A172 (cell line): ENCODE measurements around the gene RHEB. TPM values are rescaled to one million over a fixed set of nuclear protein-coding genes. Genes with fewer than 3 reads are reported as not detected.

ENCODE experiments used
- DNase-seq: peaks from one replicate; pipeline ENCODE4 v3.0.0-alpha.2; 2015; ENCODE audit warnings: low spot score
- total RNA-seq: library from RNA; depleted of rRNA; stranded (reverse); fragments of >200 nt; shearing (Covaris generic); gene quantifications from 2 replicates; pipeline ENCODE4 v1.2.3, GENCODE V29; 2014

The RHEB gene
- total RNA-seq, 1 experiment from 2014 or later: 273 TPM

DNA sequence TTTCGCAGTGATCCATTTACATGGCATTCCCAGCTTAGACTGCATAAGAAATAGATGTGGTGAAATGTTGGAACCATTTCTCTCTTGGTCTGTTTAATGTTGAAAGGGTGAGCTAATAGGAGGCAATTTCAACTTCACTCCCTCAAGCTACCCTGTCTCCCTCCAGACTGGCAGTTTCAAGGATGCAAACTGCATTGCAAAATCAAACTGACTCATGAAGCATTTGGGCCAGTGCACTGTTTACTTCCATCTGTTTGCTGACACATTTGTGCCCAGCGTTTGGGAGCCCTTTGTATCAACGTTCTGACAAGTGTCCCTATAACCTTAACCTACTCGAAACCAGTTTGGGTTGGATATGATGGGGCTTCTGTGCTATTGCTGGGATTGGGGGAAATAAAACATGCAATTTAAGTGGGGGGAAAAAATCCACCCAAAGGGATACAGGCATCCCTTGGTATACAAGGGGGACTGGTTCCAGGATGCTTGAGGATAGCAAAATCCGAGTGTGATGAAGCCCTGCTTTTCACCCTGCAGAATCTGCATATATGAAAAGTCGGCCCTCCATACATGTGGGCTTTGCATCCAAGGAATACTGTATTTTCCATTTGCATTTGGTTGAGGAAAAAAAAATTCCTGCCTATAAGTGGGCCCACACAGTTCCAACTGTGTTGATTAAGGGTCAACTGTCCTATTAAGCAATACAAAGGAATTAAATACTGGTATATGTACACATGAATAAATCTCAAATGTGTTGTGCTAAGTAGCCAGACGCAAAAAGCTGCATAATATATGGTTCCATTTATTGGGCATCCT lies 15.6 kb downstream of the RHEB start:
- no peak for DNase-seq

DNA sequence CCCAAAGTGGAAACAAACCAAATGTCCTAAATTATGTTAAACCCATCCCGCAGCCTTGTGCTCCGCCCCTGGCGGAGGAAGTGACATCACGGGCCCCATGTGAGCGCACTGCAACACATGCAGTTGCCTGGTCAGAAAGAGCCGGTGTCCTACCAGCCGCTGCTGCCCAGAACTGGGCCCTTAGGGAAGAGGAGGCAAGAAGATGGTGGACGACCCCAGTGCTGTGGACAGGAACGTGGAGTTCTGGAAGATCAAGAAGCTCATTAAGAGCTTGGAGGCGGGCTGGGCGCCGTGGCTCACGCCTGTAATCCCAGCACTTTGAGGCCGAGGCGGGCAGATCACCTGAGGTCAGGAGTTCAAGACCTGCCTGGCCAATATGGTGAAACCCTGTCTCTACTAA lies 18.0 kb downstream of the RHEB start:
- no peak for DNase-seq

DNA sequence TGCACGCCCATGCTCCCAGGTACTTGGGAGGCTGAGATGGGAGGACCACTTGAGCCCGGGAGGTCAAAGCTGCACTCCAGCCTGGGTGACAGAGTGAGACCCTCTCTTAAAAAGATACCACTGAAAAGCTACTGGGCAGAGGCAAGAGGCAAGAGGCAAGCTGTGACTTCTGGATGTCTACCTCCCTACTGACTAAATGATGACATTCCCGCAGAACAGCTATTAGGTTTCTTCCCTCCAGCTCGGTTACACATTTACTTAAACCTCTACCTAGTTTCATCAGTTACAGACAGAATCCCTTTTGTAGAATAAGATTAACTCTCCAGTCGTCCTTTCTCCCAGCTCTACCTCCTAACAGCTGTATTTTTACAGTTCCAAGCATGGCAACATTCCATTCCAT lies 21.2 kb downstream of the RHEB start:
- DNase-seq: no peak

DNA sequence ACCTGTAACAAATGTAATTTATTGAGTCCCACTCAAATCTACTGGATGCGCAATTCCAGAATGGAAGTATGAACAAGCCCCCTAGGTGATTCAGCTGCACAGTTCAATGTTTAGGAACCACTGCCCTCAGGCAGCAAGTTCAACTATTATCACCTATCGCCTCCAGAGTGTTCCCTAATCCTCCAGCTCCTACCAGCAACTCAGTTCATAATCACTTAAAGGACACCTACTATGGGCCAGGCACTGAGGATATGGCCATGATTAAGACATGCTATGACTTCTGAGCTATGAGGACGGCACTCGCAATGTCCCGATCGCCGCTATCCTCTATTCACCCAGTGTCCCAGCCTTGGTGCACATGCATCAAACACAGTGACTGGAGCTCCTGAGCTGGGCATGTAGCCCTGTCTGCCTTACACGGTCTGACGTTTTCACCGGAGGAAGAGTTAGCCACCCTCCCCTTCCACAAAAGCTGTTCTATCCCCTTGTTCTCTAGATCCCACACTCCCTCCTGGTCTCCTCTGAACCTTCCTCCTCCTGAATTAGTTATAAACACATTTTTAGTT lies 22.3 kb downstream of the RHEB start:
- no peak for DNase-seq

DNA sequence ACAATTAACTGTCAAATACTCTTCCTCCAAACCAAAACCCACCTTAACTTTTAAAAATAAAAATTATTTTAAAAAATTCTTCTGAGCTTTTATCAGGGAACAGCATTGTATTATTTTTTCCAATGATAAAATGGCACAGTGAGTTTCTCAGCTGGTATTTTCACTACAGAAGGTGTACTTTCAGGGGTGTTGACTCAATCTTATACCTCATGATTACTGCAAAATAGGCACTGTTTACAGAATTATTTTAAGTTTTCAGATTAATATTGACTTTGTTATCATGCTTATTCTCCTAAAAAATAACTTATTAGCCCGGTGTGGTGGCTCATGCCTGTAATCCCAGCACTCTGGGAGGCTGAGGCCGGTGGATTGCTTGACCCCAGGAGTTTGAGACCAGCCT lies 24.3 kb downstream of the RHEB start:
- DNase-seq: no peak

DNA sequence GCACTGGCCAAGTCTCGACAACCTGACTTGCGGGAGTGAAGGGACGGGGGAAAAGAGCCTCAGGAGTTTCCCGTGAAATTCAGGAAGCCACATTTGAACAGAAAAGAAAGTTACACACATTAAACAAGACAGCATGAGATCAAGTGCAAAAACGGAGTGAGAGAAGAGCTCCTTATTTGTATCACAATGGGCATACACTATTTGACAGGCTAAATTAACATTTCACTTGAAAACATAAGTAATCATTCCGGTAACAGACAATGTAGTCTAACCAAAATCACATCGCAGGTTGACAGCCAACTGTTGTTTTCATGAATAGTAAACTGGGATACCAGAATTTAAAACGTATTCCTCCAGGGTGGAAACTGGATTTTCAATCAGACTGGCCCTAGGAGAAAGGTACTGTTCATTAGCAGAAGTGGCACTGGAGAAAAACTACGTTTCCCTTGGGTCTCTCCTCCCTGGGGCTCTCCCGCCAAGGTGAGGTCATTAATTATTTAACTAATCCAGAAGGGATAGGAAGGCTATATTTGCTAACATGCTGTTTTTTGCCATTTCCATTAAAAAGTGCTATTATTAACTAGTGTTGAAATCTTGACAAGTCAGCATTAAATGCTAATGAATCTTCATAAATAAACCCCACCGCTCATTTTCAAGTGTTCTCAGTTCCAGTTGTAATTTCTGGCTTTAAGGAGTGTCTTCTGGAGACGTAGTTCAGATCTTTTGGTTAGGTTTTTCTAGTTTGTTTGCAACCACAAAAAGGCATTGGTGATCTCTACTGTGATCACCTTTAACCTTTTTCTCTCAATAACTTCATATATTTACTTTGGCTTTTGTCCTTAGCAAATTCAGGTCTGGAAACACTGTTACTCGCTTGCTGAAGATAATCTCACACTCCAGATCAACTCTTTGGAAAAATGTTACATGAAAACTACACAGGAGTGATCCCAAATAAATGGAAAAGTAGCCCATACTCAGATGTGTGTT lies 25.1 kb downstream of the RHEB start:
- no peak for DNase-seq

DNA sequence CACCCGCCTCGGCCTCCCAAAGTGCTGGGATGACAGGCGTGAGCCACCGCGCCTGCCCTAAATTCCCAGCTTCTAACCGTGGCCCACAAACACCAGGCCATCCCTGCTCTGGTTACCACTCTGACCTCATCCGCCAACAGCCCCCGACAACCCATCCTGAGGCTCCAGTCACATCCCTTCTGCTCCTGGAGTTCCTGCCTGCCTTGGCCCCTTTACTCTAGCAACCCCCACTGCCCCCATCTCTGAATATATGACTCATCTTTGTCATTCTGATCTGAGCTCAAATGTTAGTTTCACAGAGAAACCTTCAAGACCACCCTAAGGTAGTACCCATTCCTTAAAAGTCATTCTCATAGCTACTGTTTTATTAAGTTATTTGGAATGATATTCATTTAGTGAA lies 26.6 kb downstream of the RHEB start:
- no peak for DNase-seq

DNA sequence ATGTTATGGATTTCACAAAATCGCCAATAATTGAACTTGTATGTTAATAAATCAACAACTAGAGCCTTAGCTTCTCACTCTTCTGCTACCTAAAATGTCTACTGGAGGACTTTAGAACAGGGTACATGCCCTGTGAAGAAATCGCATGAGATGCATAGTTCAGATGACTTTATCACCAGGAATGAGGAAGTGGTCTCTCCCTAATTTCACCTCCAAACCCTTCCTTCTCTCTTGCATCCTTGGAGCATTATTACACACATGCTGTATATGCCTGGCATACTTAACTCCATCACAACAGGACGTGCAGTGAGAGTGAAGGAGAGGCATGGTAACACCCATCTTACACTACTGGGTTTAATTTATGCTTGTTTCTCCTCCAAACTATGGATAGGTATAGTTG lies 27.8 kb downstream of the RHEB start:
- peak; percentile 92 for DNase-seq

DNA sequence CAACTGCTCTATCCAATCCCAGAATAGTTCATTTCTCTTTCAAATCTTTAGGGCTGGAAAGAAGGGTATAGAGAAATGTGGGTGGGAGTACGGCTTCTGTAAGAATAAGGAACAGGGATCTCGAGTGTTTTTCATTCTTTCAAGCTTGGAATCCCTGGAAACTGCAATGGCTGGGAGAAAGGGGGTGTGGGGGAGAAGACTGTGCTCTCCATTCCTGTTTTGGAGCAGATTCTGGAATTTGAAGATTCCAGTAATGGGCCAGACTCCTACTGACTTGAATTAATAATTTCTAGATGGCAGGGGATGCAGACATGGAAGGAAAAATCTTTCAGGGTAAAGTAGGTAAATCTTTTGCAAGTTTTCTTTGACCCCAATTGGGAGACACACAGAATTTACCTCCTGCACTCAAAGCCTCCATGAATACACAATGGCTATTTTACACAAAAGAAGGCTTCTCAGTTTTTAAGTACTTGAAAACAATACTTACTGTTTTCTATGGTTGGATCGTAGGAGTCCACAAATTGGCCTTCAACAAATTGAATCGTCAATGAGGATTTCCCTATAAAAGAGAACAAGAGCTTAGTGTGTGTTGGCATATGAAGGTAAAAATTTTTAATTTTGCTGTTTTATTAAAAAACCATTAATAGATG lies 29.1 kb downstream of the RHEB start:
- DNase-seq: no peak

DNA sequence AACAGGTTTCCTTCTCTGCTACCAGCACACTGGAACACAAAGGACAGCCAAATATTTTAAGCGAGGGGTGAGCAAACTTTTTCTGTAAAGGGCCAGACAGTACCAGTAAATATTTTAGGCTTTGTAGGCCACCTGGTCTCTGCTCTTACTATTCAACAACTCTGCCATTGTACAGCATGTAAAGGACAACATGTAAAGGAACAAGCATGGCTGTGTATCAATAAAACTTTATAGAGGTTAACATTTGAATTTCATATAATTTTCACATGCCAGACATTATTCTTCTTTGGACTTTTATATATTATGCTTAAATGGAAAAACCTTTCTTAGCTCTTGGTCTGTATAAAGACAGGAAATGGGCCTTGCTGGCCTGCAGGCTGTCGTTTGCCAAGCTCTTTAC lies 30.2 kb downstream of the RHEB start:
- no peak for DNase-seq

DNA sequence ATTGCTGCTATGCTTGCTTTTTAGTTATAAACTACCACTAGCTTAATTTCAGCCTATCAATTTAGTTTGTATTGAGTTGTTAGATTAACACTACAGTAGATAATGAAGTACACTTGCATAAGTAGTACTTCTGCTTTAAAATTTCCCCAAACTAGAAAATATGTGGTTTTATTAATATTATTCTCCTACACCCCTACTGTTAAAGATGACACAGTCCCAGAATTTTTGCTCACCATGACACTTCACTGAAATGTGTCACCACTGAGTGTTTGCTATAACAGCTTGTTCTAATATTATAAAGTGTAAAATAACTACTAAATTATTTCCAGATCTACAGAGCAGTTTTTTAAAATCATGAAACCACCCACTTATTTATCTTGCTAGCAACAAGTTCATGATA lies 31.6 kb downstream of the RHEB start:
- DNase-seq: no peak

DNA sequence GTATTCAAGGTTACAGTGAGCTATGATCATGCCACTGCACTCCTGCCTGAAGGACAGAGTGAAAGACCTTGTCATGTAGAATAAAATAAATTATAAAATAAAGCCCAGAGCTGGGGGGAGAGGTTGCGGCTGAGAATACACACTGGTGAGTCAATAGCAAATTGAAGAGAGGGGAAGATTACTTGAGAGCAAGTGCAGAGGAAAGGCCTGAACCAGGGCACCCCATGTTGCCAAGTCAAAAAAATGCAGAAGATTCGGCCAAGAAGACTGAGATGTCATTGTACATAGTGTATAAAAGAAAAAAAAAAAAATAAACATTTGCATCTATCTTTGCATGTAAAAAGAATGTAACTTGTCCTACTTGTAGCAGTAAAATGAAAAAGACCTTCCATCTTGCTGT lies 32.5 kb downstream of the RHEB start:
- no peak for DNase-seq

DNA sequence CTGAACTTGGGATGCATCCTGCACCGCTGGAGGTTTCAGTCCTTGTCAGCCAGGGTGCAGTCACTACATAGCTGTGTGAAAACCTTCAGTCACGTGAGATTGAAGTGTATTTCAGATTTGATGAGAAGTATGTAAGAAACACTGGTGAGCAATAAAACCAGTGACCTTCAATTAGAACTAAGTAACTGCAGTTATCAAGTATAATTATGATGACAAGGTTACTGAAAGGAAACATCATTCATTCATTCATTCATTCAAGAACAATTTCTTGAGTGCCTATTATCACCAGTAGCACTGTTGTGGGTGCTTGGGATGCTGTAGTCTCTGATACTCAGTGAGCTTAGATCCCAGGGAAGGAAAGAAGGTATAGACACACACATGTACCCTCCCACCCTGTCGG lies 33.6 kb downstream of the RHEB start:
- DNase-seq: no peak

DNA sequence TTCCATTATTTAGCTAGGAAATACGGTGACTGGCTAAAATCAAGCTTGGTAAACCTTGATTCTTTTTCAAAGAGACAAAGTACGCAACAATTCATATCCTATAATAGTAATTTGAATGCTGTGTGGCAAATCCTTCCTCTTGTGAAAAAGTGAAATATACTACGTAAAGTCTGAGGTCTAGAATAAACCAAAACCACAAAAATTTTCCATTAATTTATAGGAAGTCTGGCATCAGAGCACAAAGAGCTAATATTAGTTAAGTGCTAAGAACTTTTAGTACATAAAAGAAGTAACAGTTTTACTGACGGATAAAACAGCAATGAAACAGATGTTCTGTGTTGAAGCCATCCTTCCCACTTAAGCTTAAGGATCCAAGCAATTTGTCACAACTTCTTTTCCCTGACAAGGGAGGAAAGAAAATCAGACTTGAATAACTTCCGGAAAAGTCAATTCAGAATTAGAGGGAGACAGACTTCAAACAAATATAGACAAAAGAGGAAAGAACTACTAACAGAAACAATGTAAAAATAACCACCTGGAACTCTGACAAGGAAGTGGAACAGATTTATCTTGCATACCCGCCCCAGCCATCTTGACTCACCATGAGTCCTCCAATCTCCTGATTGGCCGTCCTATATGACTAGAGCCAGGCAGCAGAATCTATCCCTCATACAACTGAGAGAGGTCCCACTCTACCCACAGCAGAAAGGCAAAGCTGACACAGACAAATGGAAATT lies 34.6 kb downstream of the RHEB start:
- peak; percentile 90 for DNase-seq

DNA sequence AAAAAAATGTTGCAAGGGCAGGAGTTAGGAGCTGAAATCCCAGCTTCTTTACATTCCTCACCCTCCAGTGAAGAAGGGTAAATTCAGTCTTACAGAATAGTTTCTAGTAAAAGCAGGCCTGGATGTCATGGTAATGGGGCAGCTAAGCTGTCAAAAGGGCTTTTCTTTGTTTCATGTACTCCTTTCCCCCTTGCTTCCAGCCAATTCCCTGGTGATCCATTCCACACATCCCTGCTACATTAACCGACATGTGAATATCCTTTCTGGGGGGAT lies 36.0 kb downstream of the RHEB start:
- DNase-seq: no peak

DNA sequence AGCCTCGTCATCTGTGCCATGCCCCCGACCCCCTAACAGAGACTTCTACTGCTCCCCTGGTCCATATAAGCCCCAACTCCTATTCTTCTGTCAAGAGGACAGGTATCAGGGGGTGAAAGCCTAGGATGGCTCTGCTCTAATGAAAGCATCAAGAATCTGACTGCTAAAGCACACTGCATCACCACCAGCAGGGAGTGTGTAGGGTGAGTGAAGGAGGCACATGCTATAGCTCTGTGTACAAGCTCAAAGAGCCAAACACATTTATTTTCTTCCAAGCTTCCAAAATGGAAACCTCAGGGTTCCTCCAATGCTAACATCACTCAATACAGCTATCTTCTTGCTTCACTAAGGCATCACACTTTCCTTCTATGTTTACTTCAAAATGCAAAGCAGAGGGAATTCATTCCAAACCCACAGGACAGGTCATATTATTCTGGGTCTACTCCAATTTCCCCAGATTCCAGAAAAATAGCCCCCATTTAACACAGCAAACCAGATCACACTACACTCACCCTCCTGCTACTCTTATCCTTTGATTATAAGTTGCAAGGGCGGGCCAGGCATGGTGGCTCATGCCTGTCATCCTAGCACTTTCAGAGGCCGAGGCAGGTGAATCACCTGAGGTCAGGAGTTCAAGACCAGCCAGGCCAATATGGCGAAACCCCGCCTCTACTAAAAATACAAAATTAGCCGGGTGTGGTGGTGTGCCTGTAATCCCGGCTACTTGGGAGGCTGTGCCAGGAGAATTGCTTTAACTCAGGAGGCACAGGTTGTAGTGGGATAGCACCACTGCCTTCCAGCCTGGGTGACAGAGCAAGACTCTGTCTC lies 36.6 kb downstream of the RHEB start:
- DNase-seq: no peak

DNA sequence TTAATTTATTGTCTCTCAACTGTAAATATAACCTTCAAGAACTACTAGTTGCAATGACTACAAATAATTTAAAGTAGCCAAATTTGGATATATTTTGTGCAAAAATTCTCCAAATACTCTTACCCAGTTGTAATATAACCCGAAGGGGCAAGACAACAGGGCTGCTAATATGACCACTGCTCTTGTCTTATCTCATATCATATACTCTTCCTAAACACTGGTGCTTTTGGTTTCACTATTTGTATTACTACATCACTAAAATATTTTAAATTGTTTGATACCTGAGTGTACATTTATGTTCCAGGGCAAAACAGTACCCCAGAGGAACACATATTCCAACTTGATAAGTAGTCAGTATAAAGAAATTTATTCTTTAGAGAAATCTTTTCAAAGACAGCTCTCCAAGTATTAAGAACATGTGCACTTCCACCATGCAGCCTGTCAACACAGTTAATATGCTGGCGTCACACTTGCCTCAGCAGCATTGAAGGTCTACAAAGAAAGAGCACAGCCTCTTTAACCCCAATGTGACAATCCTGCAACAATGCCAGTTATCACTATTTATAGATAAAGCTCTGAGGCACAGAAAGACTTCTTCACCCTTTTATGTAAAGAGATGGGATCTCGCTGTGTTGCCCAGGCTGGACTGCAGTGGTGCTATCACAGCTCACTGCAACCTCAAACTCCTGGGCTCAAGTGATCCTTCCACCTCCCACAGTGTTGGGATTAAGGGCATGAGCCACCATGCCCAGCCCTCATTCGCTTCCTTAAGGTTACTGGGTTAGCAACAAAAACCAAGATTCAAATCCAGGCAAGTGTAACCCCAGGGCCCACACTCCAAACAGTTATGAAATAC lies 37.8 kb downstream of the RHEB start:
- DNase-seq: no peak

DNA sequence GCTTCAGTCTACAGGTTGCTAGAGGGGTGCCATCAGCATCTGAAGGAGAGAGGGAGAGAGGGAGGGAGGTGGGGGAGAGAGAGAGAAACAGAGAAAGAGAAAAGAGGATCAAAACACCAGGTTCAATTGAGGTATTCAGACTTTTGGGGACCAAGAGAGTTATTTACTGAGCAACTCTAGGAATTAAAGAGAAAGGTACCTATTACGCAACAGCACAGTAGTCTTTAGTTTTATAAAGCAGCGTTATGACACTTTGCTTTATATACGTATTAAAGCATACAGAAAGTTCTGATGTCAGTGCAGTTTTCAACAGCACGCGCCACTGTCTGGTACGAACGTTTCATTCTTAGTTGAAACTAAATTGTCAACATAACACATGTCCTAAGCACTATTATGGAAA lies 41.8 kb downstream of the RHEB start:
- DNase-seq: no peak

DNA sequence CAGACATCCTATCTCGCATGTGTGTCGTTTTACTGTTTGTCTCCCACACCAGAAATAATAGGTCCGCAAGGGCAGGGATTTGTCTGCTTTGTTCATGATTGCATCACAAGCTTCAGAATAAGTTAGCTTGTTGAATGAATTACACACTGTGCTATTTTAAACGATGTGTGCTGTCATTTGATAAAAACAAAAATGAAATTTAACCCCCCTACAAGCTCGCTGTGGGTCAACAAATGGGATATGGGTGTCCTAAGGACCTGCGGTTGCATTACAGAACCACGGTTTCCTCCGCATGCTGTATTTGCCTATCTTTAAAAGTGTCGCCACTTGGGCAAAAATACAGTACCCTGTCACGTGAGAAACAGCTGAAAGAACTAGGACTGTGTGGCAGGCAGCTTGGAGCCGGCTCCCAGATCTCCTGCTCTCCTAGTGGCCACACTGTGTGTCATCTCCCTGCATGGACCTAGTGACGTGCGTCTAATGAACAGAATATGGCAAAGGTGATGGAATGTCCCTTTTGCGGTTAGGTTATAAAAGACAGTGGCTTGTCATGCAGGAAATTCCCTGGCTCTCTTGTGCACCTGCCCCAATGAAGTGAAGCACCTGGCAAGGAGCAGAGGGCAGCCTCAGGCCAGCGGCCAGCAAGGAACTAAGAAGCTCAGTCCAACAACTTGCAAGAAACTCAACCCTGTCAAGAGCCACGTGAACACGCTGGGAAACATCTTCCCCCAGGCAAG lies 46.9 kb downstream of the RHEB start:
- no peak for DNase-seq
